ENCODE measurements around the gene SYT1.
"Not testable (repeated sequence)": the region's sequence is repeated elsewhere in the genome, so short reads cannot be mapped to it uniquely, and the experiment has no call there.

Gene SYT1

DNA sequence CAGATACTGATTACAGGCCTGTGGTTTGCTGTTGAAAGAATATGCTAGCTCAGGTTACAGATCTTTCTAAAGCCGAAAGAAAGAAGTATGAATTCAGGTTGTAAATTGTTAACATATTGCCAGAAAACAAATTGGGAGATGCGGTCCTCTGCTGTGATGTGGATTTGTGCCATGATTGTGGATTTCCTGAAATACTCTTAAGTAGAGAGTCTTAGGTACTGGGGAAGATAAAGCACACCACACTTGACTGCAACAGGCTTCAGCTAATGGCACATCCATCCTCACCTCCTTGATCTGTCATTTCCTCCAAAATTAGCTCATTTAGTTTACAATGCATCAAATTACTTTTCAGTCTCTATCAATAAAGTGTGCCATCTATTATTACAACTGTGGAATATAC lies 279.2 kb downstream of the SYT1 start:
- no peak for DNase-seq (ENCODE audit: low read depth)

DNA sequence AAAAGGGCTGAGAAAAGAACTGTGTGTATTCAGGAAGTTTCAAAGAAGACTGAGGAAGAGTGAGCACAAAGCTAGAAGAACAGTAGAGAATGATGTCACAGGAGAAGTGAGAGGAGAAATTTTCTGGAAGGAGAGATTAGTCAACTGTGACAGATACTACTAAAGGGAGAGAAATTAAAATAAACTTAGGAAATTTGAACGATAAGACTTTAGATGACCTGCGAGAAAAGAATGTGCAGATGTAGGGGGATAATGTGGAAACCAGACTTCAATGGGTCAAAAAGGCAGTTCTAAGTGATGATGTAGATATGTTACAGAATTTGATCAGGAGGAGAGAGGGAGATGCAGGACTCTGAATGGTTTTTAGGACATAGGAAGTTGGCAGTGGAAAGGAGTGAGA lies 287.4 kb downstream of the SYT1 start:
- no peak for DNase-seq (ENCODE audit: low read depth)

DNA sequence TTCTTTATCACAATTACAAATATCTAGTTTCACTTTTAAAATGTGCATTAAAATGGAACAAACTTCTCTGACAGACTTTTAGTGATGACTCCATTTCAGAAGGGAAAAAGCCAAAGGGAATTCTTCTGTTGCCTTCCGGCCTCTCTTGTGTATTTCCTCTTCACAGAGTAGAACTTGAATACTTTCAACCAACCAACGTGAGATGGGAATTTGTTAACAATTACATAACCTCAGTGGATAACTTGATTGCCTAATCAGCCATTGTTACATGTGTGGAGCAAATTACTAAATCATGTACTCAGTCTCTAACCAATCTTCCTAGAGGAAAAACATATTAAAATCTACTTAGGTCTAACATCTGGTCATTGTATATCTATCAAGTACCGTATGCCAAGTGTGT lies 291.1 kb downstream of the SYT1 start:
- peak; percentile 6 for DNase-seq (ENCODE audit: low read depth)

DNA sequence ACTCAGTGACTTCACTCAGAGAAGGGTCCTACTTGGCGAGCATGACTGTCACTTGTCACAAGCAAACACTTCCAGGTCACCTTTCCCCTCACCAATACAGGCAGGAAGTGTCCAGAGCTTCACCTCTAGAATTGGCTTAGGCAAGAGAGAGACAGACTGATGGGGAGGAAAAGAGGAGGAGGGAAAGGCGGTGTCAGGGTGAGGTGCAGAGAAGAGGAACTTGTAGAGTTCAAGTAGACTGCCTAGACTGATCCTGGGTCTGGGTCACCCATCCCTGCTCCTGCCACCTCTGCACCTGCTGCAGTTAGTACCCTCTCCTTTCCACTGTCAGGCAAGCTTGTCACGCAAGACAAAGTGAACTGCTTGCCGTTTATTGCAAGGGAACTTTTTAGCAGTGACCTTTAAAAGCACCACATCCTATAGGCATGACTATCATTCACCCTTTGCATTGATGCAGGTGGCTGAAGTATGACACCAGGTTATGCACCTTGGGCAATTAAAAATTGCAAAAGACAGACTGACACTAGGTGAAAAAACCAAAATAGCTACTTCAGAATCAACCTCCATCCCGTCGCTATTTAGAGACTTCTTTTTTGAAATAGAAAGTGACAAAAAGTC lies 292.4 kb downstream of the SYT1 start:
- DNase-seq (ENCODE audit: low read depth): no peak

DNA sequence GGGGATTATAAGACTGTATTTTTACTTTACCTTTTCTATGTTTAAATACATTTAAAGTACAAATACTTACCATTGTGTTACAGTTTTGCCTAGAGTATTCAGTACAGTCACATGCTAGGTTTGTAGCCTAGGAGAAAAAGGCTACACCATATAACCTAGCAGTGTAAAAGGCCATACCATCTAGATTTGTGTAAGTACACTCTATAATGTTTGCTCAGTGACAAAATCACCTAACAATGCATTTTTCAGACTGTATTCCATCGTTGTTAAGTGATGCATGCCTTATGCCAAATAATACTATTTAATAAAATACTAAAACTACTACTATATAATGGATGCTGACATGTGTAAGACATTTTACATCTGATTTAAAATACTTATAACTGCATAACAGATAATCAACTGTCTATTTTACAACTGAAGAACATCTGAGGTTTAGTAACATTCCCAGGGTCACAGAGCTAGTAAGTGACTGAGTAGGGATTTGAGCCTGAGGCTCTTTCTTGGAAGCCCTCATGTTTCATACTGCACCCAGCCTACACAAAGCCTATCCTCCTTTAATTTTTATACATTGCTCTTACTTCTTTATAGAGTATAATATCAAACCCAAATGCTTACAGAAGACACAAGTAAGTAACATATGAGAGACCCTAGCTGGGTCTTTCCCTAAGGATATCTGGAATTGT lies 296.8 kb downstream of the SYT1 start:
- no peak for DNase-seq (ENCODE audit: low read depth)

DNA sequence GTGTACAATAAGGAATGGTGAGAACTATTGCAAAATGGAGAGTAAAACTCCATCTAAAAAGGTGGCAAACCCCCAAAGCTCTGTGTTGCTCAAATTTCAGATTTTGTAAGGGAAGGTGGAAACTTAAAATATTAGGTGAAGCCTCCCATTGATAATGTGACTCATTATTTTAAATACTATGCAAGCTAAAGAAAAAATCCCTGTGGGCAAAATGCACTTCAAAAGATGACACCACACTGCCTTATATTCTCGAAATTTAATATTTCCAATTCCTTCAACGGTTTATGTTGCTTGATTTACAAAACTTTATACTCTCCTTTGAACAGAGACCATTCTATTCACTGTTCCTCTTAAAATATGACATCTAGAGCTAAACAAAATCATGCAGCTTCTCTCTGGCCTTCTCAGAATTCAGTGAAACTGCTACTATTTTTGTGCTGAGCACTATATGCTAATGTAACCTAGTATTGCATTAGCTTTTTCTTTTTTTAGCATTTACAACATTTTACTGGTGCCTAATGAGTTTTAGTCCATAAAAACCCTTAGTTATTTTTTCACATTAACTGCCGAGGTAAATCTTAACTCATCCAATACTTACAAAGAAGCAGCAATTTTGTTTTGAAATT lies 297.7 kb downstream of the SYT1 start:
- DNase-seq (ENCODE audit: low read depth): no peak

DNA sequence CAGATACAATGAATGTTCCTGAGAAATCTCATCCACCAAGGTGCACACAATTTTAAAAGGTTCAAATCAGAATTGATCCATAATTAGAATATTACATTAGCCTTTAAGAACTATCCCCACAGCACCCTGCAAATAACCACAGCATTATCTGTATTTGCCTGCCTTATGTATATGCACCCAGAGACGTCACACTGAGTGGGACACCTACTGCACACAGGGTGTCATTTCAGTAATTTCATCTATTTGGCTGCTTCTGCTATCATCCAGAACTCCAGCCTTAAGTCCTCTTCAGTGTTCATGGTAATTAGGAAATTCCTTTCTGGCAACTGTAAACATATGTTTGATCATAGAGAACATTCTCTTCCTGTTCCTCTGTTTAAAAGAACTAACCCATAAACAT lies 298.4 kb downstream of the SYT1 start:
- DNase-seq (ENCODE audit: low read depth): no peak

DNA sequence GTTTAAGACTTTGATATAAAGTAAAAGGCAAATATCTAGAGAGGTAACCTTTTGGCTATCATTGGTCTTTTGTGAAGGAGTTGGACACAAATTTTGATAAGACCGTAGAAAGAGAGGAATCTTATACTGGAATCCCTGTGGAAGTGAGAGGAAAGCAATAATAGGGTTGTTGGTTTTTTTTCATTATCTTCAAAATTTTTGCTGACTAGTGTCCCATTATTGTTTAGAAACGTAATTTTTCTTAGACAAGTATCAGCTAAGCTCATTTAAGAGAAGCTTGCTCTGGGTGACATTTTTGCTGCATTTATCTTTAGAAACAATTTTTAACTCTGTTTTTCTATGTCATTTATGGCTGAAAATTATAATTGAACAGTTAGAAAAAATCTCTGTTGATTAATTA lies 300.3 kb downstream of the SYT1 start:
- DNase-seq (ENCODE audit: low read depth): no peak

DNA sequence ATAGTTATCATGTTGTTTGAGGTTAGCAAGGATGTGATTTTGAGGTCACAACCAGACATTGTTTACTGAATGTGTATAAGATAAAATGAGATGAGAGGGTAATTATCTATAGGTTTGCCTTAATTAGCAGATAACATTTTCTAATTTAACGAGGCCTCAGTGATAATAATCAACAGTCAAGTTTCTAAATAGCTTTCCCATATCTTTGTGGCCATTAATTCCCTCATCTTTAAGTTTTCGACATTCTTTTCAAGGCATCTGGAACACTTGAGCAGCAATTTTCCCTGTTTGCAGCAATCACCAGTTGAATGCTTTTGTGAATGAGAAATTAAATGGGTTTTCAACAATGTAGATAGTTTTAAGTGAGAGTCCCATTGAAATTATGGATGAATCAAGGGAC lies 304.1 kb downstream of the SYT1 start:
- DNase-seq (ENCODE audit: low read depth): no peak

DNA sequence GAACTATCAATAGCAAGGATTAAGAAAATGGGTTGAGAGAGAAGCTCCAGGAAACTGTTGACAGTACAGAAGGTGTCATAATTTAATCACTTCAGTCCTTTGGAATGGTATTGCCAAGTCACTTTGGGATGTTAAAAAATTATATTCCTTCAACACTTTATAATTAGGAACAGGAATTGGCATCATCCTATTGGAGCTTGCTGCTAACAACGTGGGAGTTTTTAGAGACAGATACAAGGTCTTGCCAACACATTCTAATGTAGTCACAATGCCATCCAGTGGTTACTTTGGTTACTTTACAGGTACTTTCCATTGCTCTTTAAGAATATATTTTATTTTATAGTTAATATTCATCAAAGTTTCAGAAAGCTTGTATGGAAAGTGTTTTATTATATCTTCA lies 310.1 kb downstream of the SYT1 start:
- DNase-seq (ENCODE audit: low read depth): peak; percentile 35

DNA sequence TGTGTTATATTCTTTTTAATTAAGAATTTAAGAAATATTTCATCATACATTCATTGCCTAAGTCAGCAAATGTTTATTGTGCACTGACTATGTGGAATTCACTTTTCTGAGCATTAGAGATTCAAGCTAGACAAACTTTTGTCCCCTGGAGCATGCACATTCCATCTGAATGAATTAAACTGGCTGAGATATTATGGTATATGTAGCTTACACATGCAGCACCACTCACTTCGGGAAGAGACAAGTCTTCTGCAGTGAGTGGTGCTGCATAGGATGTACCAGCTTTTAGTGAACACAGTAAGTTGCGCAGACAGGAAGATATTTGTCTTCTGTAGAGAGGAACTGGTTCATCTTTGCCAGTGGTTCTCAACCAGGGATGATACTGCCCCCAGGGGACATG lies 318.4 kb downstream of the SYT1 start:
- no peak for DNase-seq (ENCODE audit: low read depth)

DNA sequence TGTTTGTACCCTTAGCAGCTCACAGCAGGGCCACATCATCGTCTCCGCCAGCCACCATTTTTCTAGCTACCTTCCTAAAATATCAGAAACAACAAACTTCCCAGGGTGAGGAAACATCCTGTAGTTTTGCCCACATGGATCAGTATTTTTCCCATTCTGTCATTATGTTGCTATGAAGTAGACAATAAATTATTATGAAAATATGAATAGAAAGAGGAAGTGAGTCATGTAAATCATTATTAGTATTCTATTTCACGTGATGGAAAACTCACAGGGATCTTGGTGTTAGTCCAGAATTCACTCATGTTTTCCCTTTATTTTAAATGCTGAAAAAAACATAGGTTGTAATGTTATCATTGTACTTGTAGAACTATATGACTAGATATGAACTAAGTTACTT lies 319.4 kb downstream of the SYT1 start:
- no peak for DNase-seq (ENCODE audit: low read depth)

DNA sequence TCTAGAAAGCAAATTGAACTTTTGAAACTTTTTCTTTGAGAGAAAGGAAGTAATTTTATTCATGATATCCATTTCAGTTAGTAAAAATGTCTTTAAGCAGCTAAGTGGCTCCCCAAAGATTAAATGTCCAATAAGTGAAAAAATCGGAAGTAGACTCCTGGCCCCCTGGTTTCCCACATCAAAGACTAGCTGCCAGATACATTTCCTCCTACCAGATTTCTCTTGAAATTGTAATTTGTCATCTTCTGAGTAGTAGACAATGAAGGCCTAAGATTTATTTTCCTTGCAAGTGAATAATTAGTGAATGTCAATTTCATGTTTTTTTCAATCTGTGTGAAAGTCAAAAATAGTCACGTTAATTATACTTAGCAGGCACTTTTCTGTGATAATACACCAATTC lies 321.9 kb downstream of the SYT1 start:
- no peak for DNase-seq (ENCODE audit: low read depth)

DNA sequence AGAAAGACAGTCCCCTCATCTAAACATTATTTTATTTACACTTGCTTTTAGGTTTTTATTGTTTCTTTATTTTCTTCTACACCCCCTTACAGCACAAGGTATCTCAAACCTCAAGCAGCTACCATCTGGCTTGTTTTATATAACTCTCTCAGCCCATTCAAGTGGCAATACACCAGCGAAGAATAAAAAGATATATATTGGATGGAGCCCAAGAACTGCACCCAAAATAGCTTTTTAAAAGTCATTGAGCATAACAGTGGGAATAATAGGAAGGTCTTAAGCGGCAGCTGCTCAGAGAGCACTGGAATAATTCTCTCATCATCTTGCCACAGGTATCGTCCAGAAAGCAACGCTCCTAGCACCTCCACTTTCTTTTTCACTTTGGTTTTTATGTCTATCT lies 322.5 kb downstream of the SYT1 start:
- no peak for DNase-seq (ENCODE audit: low read depth)

DNA sequence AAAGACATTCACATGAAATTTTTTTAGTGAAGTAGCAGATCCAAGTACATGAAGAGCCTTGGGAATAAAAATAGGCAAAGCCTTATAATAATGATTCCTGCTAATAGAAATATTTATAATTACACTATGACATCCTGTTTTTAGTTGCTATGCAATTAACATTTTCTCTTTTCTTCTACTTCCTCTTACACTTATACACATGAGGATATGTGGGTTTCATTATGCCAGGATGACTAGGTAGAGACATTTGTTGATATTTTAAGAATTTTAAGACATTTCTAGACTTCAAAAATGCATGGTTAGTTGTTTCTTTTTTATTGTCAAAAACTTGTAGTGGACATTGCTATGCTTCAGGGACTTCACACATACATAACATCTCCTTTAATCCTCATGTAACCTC lies 326.8 kb downstream of the SYT1 start:
- DNase-seq (ENCODE audit: low read depth): no peak

DNA sequence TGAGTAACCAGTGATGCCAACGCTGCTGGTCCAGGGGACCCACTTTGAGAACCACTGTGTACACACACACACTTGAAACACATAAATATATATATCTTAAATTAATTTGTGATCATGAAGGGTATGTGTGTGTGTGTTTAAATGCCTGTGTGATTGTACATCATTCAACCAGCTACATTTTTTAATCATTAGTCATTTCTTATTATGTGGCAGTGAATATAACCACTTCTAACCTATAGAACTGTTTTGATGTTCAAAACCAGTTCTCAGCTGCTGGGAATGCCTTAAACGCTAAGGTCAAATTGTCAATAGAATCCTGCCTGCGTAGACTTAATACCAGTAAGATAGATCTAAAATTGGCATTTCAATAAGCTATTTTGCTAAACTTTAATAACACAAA lies 330.0 kb downstream of the SYT1 start:
- no peak for DNase-seq (ENCODE audit: low read depth)

DNA sequence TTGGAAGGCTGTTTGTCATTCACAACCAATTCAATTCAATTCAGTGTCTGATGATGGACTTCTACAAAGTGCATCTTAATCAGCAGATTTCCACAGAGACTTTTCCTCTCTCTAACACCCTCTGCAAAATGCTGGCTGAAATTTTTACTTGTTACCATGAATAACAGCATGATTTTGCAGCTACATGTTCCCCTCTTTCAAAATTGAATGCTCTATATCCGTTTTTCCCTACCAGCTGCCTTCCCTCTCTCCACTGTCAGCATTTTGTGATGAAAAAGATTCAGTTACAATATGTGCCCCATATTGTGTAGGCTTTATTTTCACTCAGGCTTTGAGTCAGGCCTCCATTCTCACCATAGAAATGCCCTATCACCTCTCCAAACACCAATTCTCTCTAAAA lies 334.6 kb downstream of the SYT1 start:
- DNase-seq (ENCODE audit: low read depth): no peak

DNA sequence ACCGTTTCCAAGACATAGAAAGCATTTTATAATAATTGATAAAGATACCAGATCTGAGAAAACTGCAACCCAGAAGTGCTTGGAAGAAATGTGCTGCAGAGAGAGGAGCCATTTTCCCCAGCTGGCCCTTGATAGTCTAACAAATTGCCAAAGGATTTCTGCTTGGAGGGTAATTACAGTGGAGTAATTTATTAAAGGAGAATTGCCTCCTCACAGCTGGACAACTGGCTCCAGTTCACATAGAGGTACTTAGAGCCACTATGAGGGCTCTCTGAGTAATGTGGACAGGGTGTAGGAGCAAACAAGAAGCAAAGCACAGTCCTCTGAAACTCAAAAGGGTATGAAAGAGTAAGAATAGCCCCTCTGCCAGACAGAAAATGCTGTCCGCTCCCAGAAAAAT lies 335.6 kb downstream of the SYT1 start:
- DNase-seq (ENCODE audit: low read depth): no peak

DNA sequence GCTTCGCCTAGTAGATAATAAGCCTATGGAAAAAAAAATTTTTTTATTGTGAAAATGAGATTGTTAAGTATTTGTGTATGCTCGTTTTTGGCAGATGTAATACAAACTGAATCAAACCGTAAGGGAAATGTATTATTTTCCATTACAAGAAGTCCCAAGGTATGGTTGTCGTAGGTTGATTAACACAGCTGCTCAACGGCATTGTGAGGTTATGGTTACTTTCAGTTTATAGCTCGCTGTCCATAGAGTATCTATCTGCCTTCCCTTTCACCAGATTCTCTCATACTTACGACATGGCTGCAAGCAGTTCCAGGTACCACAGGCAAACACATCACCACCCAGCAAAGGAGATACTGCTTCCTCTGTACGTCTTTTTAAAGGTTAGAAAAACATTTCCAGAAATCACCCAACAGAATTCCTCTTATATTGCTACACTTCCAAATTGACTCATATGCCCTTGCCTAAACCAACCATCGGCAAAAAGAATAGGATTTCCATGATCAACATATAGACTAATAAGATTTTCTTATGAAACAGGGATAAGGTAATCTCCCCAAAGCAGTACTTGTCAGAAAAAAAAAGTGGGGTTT lies 338.6 kb downstream of the SYT1 start:
- DNase-seq (ENCODE audit: low read depth): no peak

DNA sequence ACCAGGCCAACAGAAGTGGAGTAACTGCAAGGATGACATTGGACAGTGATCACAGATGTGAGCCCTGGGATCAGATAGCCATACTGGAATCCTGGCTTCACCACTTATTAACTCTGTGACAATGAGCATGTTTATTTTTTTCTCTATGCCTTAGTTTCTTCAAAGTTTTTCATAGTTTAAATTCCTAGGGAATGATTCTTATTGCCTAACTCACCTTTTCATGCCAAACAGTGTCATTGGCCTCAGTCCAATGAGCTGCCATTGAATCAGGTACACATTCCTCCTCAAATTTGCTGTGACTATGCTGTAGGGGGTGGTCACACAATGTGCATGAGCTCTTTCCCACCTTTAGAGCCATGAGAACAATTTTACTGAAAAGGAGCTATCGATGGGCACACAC lies 342.3 kb downstream of the SYT1 start:
- no peak for DNase-seq (ENCODE audit: low read depth)

DNA sequence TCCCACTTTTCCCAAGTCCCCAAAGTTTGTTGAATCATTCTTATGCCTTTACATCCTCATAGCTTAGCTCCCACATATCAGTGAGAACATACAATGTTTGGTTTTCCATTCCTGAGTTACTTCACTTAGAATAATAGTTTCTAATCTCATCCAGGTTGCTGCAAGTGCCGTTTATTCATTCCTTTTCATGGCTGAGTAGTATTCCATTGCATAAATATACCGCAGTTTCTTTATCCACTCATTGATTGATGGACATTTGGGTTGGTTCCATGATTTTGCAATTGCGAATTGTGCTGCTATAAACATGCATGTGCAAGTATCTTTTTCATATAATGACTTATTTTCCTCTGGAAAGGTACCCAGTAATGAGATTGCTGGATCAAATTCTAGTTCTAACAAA lies 345.8 kb downstream of the SYT1 start:
- not testable (repeated sequence) for DNase-seq (ENCODE audit: low read depth)

DNA sequence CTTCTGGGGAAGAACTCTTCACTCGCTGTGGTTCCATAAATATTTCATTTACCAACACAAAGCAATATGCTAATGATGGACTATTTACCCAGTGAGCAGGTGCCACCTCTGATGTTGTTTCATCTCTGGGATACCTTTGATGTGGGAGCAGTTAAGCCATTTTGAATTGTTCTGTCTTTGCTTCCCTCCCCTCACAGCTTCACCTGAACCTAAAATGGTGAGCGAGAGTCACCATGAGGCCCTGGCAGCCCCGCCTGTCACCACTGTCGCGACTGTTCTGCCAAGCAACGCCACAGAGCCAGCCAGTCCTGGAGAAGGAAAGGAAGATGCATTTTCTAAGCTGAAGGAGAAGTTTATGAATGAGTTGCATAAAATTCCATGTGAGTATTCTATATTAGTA lies 352.7 kb downstream of the SYT1 start:
- DNase-seq (ENCODE audit: low read depth): no peak

DNA sequence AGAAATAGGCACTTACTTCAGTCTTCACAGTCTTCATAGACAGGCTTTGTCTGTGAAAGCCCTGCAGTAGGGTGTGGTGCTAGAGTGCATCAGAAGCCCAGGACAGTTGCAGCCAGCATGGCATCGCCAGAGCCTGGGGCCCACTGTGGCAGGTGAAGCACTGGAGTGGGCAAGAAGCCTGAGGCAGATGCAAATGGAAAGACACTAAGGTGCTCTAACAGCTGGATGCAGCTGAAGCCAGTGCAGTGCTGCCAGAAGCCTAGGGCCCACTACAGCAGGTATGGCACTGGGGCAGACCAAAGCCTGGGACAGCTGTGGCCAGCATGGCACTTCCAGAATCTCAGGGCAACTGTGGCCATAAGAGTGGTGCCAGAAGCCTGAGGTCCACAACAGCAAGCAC lies 358.6 kb downstream of the SYT1 start:
- DNase-seq (ENCODE audit: low read depth): no peak

DNA sequence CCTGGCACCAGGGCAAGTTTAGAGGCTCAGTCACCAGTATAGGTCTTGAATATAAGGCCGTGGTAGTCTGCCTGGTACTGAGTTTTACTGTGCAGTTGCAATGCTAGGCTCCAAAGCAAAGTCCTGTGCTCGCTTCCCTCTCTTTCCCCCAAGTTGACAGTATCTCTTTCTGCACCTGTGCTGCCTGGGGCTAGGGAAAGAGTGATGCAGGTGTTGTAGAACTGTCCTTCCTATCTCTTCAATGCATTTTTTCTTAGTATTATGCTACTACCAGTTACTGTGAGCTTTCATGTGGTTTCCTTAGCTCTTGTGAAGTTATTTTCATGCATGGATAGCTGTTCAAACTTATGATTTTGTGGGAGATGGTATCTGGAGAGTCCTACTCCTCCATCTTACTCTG lies 359.2 kb downstream of the SYT1 start:
- no peak for DNase-seq (ENCODE audit: low read depth)
